Immature natural killer cell (primary cell): ENCODE measurements around the gene USP24. TPM values are rescaled to one million over a fixed set of nuclear protein-coding genes. Genes with fewer than 3 reads are reported as not detected.

Experiments used
- DNase-seq, 3 donors: peaks; one replicate each; pipeline ENCODE4 v3.0.0; 2022; ENCODE audit warnings: mixed read lengths in 1 of 3
- H3K27ac Mint-ChIP-seq, 6 donors: one replicate each; pipeline ENCODE4 v1.8.0; 2020; ENCODE audit warnings: mixed read lengths in 6 of 6, mild to moderate bottlenecking in 5 of 6, inconsistent platforms in 4 of 6, moderate library complexity in 3 of 6
- H3K27me3 Mint-ChIP-seq, 3 donors: one replicate each; pipeline ENCODE4 v1.8.0; 2020 to 2021; ENCODE audit warnings: low read depth in 3 of 3, mild to moderate bottlenecking in 3 of 3, mixed read lengths in 3 of 3, moderate library complexity in 3 of 3, inconsistent platforms in 1 of 3
- H3K36me3 Mint-ChIP-seq, 3 donors: one replicate each; pipeline ENCODE4 v1.8.0; 2020; ENCODE audit warnings: mixed read lengths in 3 of 3, inconsistent platforms in 2 of 3, mild to moderate bottlenecking in 2 of 3
- H3K4me1 Mint-ChIP-seq, 2 donors: one replicate each; pipeline ENCODE4 v1.8.0; 2020; ENCODE audit warnings: inconsistent platforms in 2 of 2, mild to moderate bottlenecking in 2 of 2, mixed read lengths in 2 of 2, moderate library complexity in 1 of 2
- H3K4me3 Mint-ChIP-seq, 5 donors: one replicate each; pipeline ENCODE4 v1.8.0; 2020; ENCODE audit warnings: mild to moderate bottlenecking in 5 of 5, mixed read lengths in 5 of 5, inconsistent platforms in 3 of 5, moderate library complexity in 3 of 5
- H3K9me3 Mint-ChIP-seq, 6 donors: one replicate each; pipeline ENCODE4 v1.8.0; 2020; ENCODE audit warnings: mild to moderate bottlenecking in 6 of 6, mixed read lengths in 6 of 6, inconsistent platforms in 4 of 6, moderate library complexity in 3 of 6
- polyA plus RNA-seq, 3 donors: library from polyadenylated mRNA; unstranded; fragments of 300-500 nt; fragmentation: Illumina TruSeq; gene quantifications; one replicate each; pipeline ENCODE4 v1.2.3, GENCODE V29; 2021

Gene USP24
- polyA plus RNA-seq, 3 donors from 2014 or later, result 3.0 to 10.1 (median 3.7) TPM

- Mint-ChIP-seq H3K4me1 (peaks cover 0 to 4% of the 10 kb centered on the region in 2 donors), H3K27me3 (peaks cover 0 to 2% (median 0%) of the 10 kb centered on the region in 3 donors), H3K36me3 (no peaks in the 10 kb centered on the region), H3K9me3 (no peaks in the 10 kb centered on the region), H3K27ac (peak overlapping the region in 1 of 6 donors; percentile 71), H3K4me3 (no peak overlapping the region)
- DNase-seq, result no peak
Measured at GRCh38 chr1:55060133-55060999, 154.8 kb downstream of the USP24 start.

- H3K9me3 Mint-ChIP-seq, result no peaks in the 10 kb centered on the region
- no peak for DNase-seq
- no peaks in the 10 kb centered on the region for H3K36me3 Mint-ChIP-seq
- H3K27me3 Mint-ChIP-seq, result peaks cover 0 to 4% (median 2%) of the 10 kb centered on the region in 3 donors
- peak overlapping the region in 1 of 6 donors; percentile 71 for H3K27ac Mint-ChIP-seq
- H3K4me1 Mint-ChIP-seq, result peaks cover 0 to 2% of the 10 kb centered on the region in 2 donors
- H3K4me3 Mint-ChIP-seq, result no peak overlapping the region
Measured at GRCh38 chr1:55059302-55060132, 155.6 kb downstream of the USP24 start.

- H3K27ac Mint-ChIP-seq, result no peak overlapping the region
- H3K4me3 Mint-ChIP-seq, result no peak overlapping the region
- H3K4me1 Mint-ChIP-seq, result peaks cover 0 to 2% of the 10 kb centered on the region in 2 donors
- H3K9me3 Mint-ChIP-seq, result no peaks in the 10 kb centered on the region
- no peaks in the 10 kb centered on the region for H3K36me3 Mint-ChIP-seq
- H3K27me3 Mint-ChIP-seq, result peaks cover 0 to 4% (median 2%) of the 10 kb centered on the region in 3 donors
- DNase-seq, result no peak
Measured at GRCh38 chr1:55057956-55058298, 157.2 kb downstream of the USP24 start.

- H3K4me1 Mint-ChIP-seq, result peaks cover 0 to 2% of the 10 kb centered on the region in 2 donors
- peaks cover 0 to 4% (median 2%) of the 10 kb centered on the region in 3 donors for H3K27me3 Mint-ChIP-seq
- no peaks in the 10 kb centered on the region for H3K36me3 Mint-ChIP-seq
- H3K27ac Mint-ChIP-seq, result no peak overlapping the region
- H3K4me3 Mint-ChIP-seq, result no peak overlapping the region
- H3K9me3 Mint-ChIP-seq, result no peaks in the 10 kb centered on the region
- DNase-seq, result no peak
Measured at GRCh38 chr1:55057270-55057955, 157.8 kb downstream of the USP24 start.

- Mint-ChIP-seq H3K9me3 (no peaks in the 10 kb centered on the region), H3K27me3 (peaks cover 0 to 4% (median 2%) of the 10 kb centered on the region in 3 donors), H3K4me3 (peak overlapping the region in 2 of 5 donors; percentile 23 to 68), H3K36me3 (no peaks in the 10 kb centered on the region), H3K27ac (no peak overlapping the region), H3K4me1 (peaks cover 0 to 2% of the 10 kb centered on the region in 2 donors)
- DNase-seq, result no peak
Measured at GRCh38 chr1:55056632-55056992, 158.6 kb downstream of the USP24 start.

- H3K9me3 Mint-ChIP-seq, result no peaks in the 10 kb centered on the region
- DNase-seq, result no peak
- peaks cover 0 to 4% (median 2%) of the 10 kb centered on the region in 3 donors for H3K27me3 Mint-ChIP-seq
- no peaks in the 10 kb centered on the region for H3K36me3 Mint-ChIP-seq
- H3K4me1 Mint-ChIP-seq, result peaks cover 0 to 2% of the 10 kb centered on the region in 2 donors
- no peak overlapping the region for H3K27ac Mint-ChIP-seq
- H3K4me3 Mint-ChIP-seq, result peak overlapping the region in 2 of 5 donors; percentile 23 to 68
Measured at GRCh38 chr1:55055951-55056631, 159.1 kb downstream of the USP24 start.

- Mint-ChIP-seq H3K27me3 (peaks cover 2 to 4% (median 3%) of the 10 kb centered on the region in 3 donors), H3K27ac (no peak overlapping the region), H3K4me3 (peak overlapping the region in 1 of 5 donors; percentile 9), H3K36me3 (no peaks in the 10 kb centered on the region), H3K9me3 (no peaks in the 10 kb centered on the region), H3K4me1 (no peaks in the 10 kb centered on the region)
- DNase-seq, result no peak
Measured at GRCh38 chr1:55055084-55055882, 159.9 kb downstream of the USP24 start.

GRCh38 chr1:55054396-55054795, 160.8 kb downstream of the USP24 start:
- Mint-ChIP-seq H3K4me1 (no peaks in the 10 kb centered on the region), H3K27ac (no peak overlapping the region), H3K27me3 (peaks cover 0 to 4% (median 3%) of the 10 kb centered on the region in 3 donors), H3K4me3 (no peak overlapping the region), H3K9me3 (no peaks in the 10 kb centered on the region), H3K36me3 (no peaks in the 10 kb centered on the region)
- DNase-seq, result no peak

GRCh38 chr1:55053265-55053954, 161.8 kb downstream of the USP24 start:
- H3K9me3 Mint-ChIP-seq, result no peaks in the 10 kb centered on the region
- no peak for DNase-seq
- no peaks in the 10 kb centered on the region for H3K4me1 Mint-ChIP-seq
- no peak overlapping the region for H3K27ac Mint-ChIP-seq
- H3K27me3 Mint-ChIP-seq, result peaks cover 0 to 4% (median 3%) of the 10 kb centered on the region in 3 donors
- H3K36me3 Mint-ChIP-seq, result no peaks in the 10 kb centered on the region
- H3K4me3 Mint-ChIP-seq, result no peak overlapping the region

- H3K4me3 Mint-ChIP-seq, result no peak overlapping the region
- H3K36me3 Mint-ChIP-seq, result no peaks in the 10 kb centered on the region
- no peak for DNase-seq
- peak overlapping the region in 1 of 6 donors; percentile 35 for H3K27ac Mint-ChIP-seq
- H3K4me1 Mint-ChIP-seq, result no peaks in the 10 kb centered on the region
- peaks cover 0 to 4% (median 3%) of the 10 kb centered on the region in 3 donors for H3K27me3 Mint-ChIP-seq
- H3K9me3 Mint-ChIP-seq, result no peaks in the 10 kb centered on the region
Measured at GRCh38 chr1:55052221-55053142, 162.7 kb downstream of the USP24 start.

- no peaks in the 10 kb centered on the region for H3K36me3 Mint-ChIP-seq
- H3K27me3 Mint-ChIP-seq, result peaks cover 0 to 4% (median 3%) of the 10 kb centered on the region in 3 donors
- H3K4me1 Mint-ChIP-seq, result no peaks in the 10 kb centered on the region
- H3K4me3 Mint-ChIP-seq, result no peak overlapping the region
- H3K27ac Mint-ChIP-seq, result no peak overlapping the region
- no peak for DNase-seq
- H3K9me3 Mint-ChIP-seq, result no peaks in the 10 kb centered on the region
Measured at GRCh38 chr1:55051621-55052020, 163.5 kb downstream of the USP24 start.
